GM18873 (cell line): ENCODE data around the gene TMEM186.
A peak's percentile ranks its signal among the peaks of the same experiment; 100 is the strongest.
"Not testable (repeated sequence)": the region's sequence is repeated elsewhere in the genome, so short reads cannot be mapped to it uniquely, and the experiment has no call there.

Source experiments
- ATAC-seq: cut with Tn5 transposase; IDR thresholded peaks from one replicate; pipeline ENCODE4 v1.9.1; 2021; ENCODE audit warnings: mild to moderate bottlenecking, moderate library complexity, moderate number of reproducible peaks; ENCODE audit not compliant: unreplicated experiment, low FRiP score

Gene TMEM186, protein sequence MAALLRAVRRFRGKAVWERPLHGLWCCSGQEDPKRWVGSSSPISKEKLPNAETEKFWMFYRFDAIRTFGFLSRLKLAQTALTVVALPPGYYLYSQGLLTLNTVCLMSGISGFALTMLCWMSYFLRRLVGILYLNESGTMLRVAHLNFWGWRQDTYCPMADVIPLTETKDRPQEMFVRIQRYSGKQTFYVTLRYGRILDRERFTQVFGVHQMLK

DNA sequence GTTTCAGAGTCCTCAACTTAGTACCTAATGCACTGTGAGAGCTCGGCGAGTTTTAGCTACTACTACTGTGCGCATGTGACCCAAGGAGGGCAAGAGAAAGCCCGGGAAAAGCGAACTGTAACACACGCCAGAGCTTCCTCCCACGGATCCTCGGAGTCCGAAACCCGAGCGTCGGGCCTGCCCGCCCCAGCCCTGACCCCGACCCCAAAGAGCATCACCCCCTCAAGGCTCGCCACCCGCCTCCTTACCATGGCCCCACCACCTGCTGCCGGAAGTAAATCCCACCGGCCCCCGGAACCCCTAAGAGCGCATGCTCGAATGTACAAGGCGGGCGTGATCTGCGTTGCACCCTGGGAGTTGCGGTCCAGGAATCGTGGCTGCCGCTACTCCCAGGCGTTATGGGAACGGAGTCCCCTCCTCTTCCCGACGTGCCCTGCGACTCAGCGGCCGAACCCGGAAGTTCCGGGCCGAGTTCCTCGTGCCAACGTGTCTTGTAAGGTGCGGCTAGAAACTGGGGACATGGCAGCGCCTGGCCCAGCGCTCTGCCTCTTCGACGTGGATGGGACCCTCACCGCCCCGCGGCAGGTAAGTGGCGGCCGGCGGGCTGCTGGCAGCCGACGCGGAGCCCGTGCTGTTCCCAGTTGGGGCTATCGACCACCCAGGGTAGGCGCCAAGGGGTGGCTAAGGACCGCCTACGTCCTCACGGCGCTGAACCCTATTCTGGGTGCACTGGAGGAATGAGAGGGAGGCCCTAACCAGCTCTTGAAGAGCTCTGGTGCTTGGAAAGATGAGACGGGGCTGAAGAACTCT is at the start of gene TMEM186, which contains the start of gene PMM2:
Gene TMEM186 (minus strand): TSS at position 276 of the 810 bp plus-strand sequence. CDS start 25 bp downstream, at position 251.
Gene PMM2 (plus strand): TSS at position 476 of the 810 bp plus-strand sequence. CDS start 44 bp downstream, at position 520.
- ATAC-seq: peak; percentile 75

DNA sequence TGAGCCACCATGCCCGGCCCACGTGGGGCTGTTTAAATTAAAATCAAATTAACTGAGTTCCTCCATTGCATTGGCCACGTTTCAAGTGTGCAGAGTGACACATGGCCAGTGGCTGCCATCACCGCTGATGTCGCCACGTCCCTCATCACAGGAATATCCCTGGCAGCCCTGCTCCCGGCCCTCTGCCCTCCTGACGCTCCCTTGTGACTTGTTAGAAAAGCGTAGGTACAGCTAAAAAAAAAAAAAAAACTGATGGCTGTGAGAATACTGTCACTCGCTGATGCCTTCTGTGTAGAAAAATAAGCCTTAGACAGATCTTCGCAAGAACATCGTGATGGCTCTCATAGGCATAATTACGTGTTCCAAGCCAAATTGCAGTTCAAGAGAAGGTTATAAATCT is 49.7 kb upstream of the TMEM186 start:
- ATAC-seq: no peak

DNA sequence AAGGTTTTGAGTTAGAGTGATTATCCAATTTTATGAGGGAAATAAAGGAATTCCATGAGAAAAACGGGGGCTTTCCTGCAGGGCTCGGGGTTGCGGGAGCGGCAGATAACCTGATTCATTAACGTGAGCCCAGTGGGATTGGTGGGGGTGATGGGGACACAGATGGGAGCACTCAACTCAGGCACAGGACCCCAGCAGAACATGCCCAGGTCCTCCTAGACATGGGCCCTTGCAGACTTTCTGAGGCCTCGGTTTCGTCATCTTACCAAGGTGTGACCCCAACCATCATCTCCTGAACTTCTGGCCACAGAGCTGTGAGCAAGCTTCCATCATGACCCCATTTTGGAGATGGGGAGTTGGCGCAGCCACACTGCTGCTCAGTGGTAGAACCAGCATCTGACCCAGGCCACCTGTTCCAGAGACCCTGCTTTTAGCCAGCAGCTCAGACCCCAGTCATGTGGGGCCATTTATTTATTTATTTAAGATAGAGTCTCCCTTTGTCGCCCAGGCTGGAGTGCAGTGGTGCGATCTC is 49.0 kb upstream of the TMEM186 start:
- no peak for ATAC-seq

DNA sequence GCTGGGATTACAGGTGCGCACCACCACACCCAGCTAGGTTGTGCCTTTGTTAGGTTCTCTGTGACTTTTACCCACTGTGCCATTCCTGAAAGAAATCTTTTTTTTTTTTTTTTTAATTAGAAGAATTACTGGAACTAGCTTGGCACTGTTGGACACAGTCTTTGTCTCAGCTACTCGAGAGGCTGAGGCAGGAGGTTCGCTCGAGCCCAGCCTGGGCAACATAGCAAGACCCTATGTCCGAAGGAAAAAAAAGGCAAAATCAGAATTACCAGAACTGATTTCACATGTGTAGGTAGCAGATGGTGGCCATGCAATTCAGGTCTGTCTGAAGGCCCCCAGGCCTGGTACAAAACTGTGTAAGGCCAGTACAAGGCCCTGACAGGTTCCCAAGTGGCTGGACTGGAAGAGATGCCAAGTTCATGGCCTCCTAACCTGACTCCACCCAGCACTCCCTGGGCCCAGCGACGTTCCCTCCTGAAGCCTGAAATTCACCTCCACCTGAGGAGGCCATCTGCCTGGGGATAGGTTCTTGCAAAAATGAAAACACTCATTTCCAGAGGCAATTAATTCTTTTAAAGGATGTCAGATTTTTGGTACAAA is 48.4 kb upstream of the TMEM186 start:
- ATAC-seq: no peak

DNA sequence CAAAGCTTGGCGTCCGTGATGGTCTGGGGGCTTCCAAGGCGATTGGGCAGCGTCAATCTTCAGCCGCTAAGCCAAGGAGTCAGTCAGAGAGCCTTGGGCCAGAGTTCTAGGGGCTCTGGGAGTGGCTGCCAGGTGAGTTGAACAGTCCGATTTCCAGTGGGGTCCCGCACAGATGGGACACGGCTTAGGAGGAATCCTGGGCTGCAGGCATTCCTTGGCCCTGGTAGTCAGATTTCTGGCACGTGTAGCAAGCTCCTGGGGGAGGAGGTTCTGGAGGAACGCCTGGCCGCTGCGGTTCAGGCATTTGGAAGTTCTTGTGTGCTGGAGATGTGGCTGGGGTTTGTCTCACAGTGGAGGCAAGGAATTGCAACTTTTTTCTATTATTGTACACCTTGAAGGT is 45.9 kb upstream of the TMEM186 start:
- ATAC-seq: not testable (repeated sequence)

DNA sequence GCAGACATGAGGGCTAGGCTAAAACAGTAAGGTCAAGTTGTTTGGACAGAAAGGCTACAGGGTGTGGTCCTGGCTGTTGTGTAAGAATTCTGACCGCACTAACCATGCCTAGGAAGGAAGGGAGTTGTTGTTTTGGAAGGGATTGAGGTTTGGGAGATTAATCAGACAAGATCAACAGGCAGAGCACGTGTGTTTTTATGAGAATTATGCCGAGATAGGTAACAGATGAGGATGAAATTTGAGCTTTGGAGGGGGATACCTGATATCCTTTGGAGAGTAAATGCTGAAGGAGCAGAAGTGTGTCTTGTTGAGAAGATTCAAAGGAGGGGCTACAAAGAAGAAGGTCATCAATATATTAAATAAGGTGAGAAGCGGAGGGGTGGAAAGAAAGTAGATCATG is 44.6 kb upstream of the TMEM186 start:
- ATAC-seq: not testable (repeated sequence)

DNA sequence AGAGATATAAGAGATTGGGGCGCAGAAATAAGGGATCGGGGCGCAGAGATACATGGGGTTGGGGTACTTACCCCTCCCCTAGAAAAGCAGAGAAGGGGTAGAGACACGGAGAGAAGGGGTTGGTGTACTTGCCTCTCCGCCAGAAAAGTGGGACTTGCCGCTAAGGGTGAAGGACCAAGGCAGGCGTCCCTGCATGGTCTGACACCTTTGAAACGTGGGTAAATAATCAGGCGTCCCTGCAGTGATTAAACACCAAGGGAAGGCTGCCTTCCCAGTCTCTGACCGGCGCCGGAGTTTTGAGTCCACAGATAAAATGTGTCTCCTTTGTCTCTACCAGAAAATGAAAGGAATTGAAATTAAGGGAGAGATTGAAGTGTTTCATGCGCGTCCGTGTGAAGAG is 40.2 kb upstream of the TMEM186 start:
- ATAC-seq: not testable (repeated sequence)

DNA sequence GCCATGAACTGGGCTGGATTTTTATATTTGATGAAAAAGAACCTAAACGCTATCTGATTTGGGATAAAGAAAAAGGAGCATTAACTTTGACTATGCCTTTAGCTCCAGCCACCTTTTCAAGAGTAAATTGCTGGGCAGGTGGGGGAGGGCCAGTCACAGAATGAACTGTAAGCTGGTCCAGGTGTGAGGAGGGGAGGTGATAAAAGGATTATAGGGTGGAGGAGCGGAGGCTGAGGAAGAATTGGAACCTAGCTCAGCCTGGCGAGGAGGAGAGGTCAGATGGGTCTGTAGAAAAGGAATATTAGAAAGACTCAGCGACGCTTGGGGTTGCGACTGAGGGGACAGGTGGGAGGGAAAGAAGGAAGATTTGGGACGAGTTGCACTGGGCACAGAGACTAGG is 39.4 kb upstream of the TMEM186 start:
- not testable (repeated sequence) for ATAC-seq

DNA sequence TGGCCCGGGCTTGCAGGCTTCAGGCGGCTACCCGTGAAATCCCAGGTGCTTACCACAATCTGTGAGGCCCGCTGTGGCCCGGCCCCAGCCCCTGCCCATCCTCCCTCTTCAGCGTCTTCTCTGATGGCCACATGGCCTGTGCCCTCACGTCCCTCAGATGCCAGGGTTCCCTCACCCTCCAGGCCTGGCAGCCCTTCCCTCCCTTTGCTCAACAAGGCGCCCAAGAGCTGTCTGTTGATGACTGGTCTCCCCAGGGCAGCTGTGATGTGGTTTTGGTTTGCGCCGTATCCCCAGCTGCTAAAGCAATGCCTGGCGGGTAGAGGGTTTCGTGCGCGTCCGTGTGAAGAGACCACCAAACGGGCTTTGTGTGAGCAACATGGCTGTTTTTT is 35.3 kb upstream of the TMEM186 start:
- ATAC-seq: no peak

DNA sequence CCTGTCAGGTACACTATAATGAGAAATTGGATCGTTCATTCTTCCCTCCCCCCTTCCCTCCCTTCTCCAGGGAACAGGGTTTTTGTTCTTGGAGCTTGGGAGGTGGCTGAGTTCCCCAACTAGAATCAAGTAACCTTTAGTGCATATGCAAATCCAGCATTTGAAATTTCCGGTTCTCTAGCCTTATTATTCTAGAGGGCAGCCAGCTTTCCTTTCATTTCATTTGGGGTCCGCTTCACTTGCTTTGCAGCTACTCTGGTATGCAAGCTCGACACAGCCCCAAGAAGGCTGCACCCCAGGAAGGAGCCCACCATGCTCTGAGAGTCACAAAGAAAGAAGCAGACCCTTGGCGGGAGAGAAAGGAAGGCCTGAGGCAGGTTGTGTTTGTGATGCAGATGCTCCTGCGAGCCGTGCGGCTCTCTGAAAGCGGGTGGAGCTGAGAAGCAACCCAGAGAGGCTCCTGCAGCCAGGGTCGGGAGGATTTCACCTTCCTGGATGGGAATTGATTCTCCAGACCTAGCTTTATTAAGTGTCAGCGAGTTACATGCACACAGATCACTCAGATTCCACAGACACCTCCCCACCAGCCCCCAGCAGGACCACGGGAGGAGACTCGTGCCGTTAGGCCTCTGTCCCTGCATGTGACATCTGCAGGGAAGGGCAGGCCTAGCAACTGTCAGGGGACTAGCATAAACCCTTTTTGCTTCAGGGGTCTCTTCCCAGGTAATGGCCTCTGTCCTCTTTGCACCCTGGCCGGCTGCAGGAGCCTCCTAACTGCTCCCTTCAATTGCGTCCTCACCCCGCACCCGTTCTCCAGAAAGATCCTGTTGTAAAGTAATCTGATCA is 34.7 kb upstream of the TMEM186 start:
- ATAC-seq: no peak

DNA sequence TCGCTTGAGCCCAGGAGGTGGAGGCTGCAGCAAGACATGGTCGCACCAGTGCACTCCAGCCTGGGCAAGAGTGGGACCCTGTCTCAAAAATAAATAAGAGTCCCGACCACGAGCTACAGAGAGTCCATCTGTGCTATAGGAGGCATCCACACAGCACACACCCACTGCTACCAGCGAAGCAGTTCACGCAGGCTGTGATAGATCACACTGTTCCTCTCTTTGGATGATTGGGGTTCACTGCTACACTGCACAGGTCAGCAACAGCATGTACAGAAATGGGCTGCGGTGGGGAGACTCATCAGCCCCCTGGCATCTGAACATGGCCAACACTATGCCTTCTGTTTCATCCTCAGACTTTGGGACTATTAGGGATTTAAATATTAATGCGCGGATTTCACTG is 34.0 kb upstream of the TMEM186 start:
- ATAC-seq: no peak

DNA sequence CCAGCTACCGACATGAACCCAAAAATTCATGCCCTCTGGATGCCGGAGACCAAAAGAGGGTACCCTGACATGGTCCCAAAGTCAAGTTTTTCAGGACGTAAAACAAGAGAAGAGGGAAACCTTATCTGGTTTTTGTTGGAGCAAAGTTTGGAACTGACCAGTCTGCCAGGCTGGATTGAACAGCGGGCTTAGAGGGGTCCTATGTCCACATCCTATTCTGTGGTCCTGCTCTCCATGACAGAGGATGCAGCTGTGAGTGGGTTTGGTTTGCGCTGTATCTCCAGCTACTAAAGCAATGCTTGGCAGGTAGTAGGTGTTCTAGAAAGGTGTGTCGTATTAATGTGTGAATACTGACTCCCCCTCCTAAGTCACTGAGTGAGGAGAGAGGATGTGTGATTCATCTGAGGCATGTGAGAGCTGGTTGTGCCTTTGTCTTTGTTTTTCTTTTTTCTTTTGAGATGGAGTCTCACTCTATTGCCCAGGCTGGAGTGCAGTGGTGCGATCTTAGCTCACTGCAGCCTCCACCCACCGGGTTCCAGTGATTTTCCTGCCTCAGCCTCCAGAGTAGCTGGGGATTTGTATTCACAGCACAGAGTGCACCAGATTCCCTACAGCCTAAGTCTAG is 31.2 kb upstream of the TMEM186 start:
- ATAC-seq: no peak

DNA sequence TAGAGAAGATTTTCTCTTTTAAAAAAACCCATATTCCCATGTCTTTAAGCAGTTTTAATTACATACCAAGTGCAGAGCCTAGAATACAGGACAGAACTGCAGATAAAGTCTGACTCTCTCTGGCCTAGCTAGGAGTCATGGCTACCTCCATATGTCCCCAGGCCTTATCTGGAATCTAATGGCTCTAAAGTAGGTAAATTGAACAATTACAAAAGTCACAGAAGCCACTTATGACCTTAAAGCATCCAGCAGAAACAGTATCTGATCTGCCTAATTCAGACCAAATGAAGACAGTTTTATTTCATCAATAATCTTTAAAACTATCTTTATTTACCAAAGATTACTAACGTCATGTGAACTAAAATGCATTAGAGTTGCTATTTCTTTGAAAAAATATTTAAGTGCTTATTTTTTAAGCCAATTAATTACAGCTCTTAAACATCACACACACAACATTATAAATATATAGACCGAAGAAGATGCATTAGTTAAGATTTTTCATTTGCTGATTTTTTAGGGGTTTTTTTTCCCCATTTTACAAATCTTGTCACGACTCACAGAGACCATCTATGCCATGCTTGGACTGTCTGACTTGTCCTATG is 28.9 kb upstream of the TMEM186 start:
- ATAC-seq: no peak

DNA sequence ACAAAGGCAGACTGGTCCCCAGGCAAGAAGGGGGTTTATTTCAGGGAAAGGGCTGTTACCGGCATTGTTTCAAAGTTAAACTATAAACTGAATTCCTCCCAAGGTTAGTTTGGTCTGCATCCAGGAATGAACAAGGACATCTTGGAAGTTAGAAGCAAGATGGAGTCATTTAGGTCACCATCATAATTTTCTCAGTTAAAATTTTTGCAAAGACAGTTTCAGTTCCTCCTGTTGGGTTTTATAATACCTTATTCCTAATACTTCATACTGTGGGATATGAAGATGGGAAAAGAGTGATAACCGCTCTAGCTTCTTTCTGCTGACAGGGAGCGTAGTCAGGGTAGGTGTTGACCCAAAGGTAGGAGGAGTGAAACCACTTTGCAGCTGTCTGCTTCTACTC is 25.0 kb upstream of the TMEM186 start:
- ATAC-seq: no peak

DNA sequence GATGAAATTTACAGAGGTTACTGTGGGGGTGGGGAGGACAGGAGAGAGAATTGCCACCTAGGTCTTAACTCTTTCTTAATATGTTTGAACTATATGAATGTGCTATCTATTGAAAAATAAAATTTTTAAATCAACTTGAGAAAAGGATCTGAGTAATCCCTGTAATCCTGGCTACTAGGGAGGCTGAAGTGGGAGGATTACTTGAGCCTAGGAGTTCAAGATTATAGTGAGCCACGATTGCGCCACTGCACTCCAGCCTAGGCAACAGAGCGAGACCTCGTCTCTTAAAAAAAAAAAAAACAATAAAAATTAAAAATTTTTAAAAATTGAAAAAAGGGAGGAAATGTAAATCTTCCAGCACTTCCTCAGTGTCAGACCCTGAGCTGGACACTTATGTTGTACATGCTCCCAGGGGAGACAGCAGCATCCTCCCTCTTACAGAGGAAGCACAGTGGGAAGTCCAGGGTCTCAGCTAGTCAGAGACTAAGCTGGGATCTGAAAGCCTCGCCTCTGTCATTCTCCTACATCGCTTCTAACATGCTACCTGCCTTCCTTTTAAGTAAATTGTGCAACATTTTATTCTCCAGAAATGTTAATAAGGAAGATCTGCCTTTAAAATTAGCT is 22.1 kb upstream of the TMEM186 start:
- ATAC-seq: no peak

DNA sequence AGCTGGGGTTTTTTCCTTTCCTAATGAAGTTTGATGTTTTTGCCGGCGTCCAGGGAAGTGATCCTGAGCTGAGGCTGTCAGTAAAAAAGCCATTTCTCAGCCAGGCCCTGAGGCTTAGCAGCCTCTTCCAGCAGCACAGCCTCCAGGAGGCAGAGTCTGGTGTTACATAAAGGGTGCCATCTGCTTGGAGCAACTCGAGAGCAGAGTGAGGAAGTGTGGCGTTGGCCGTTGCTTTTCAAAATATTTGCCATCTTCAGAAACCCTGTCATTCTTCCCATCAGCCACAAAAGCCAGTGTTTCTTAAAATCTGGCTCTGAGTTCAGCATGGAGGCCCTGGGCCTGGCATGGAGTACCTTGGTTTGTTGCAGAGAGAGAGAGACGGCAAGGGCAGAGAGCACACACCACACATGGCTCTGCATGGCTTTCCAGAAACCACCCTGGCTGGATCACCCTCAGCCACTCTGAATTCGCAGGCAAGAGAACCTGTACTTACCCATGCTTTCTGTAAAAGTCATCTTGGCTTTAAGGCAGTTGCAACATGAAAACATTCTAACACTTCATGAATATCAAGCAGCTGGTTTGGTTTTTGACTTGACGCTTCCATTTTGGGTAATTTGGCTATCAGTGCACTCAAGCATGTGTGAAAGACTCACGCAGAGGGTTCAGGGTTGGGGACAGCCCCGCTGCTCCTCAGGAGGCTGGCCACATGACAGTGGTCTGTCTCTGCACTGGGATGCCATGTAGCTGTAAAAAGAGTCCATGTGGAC is 21.2 kb upstream of the TMEM186 start:
- no peak for ATAC-seq

DNA sequence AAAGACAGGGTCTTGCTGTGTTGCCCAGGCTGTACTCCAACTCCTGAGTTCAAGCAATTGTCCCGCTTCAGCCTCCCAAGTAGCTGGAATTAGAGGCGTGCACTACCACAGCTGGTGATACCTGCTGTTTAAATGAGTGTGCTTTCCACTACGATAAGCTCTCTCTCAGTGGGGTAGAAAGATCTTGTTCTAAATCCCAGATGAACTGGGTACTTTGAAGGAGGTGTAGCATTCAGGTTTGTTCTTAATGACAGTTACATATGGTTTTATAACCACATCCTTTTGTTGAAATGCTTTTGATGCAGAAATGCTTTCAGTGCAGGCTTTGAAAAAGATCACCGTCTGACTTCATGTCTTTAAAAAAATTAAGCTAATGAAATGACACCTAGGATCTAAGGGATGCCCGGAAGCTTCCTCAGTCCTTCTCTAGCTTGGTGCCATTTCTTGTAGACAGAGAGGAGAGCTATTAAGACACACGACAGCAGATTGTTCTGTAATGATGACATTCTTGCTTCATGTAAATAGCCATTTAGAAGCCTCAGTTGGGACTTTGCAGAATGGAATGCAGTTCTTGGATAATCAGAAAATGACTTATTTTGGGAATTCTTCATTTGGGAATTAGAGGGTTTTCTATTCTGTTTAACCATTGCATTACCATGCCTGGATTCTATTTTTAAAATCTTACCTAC is 19.7 kb upstream of the TMEM186 start:
- no peak for ATAC-seq
